Peyer's patch (tissue), 4 donors: ENCODE data around the gene LRCH4. TPM values are rescaled to one million over a fixed set of nuclear protein-coding genes. Genes with fewer than 3 reads are reported as not detected.
"Not testable (repeated sequence)": the region's sequence is repeated elsewhere in the genome, so short reads cannot be mapped to it uniquely, and the experiment has no call there.

Experiments used
- DNase-seq, 3 donors: peaks; one replicate each; pipeline ENCODE4 v3.0.0-alpha.2; 2017 to 2019
- H3K27ac ChIP-seq, 4 donors: fragments of 200-600 bp; sonication (generic); one replicate each; pipeline ENCODE4 v1.5.1; 2016 to 2019
- H3K27me3 ChIP-seq, 2 donors: fragments of 200-600 bp; sonication (generic); one replicate each; pipeline ENCODE4 v1.5.1; 2019
- H3K36me3 ChIP-seq, 3 donors: fragments of 200-600 bp; sonication (generic); one replicate each; pipeline ENCODE4 v1.5.1; 2016 to 2019
- H3K4me1 ChIP-seq, 4 donors: fragments of 200-600 bp; sonication (generic); one replicate each; pipeline ENCODE4 v1.5.1; 2016 to 2019
- H3K4me3 ChIP-seq, 4 donors: fragments of 200-600 bp; sonication (generic); 1 replicate in 3 of 4; 2 replicates in 1 of 4; pipeline ENCODE4 v1.5.1; 2016 to 2019; ENCODE audit warnings: mild to moderate bottlenecking in 1 of 4
- H3K9me3 ChIP-seq, 4 donors: fragments of 200-600 bp; sonication (generic); one replicate each; pipeline ENCODE4 v1.5.1; 2016 to 2019; ENCODE audit warnings: mild to moderate bottlenecking in 1 of 4
- POLR2A ChIP-seq, 2 donors: fragments of 450-650 bp; IDR thresholded peaks; one replicate each; pipeline ENCODE4 v1.5.1; 2017; ENCODE audit warnings: antibody characterized with exemption in 2 of 2, mild to moderate bottlenecking in 2 of 2, moderate library complexity in 2 of 2
- total RNA-seq, 4 donors: library from RNA; depleted of rRNA; stranded (reverse); fragments of >200 nt; gene quantifications; one replicate each; pipeline ENCODE4 v1.1.0, GENCODE V29; 2016
- TF ChIP-seq, protein P1 (sequence below), 6 experiments: fragments of 450-650 bp in 4 of 6; fragments of 200-600 bp in 2 of 6; sonication (generic) in 1 of 6; IDR thresholded peaks; one replicate each; pipeline ENCODE4 v1.5.1; 2017 to 2019; ENCODE audit warnings: antibody characterized with exemption in 6 of 6, mild to moderate bottlenecking in 3 of 6, moderate library complexity in 1 of 6

The LRCH4 gene
- total RNA-seq, 4 donors from 2014 or later = 76.7 to 232 (median 156) TPM

DNA sequence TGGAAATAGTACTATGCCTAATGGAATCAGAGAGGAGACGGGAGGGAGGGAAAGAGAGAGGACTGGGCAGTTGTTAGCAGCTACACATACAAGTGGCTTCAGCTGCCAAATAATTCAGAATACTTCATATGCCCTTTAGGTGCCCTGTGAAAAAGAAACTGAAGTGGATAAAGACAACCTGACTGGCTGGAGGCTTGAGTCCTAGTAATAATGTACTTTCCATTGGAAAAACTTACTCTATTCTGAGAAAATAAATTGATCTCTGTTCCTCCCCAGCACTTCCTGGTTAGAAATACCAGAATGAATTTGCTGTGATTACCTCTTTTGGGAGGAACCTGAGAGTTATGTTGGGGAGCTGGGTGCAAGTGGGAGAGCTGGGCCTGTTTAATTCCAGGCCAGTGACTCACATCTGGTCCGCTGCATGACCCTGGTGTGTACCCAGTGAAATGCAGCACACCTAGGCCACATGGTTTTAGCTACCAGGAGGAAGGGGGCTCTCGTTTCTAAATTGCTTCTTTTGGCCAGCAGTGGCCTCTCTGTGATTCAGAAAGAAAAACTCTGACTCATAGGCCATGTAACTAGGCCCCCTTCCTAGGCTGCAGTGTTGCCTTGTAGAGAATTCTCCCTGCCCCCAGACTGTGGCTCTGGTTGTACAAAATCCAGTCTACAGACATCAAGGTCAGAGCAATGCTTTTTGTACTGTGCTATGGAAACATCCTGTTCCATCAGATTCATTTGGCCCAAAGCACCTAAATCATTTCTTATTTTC is 40.4 kb downstream of the LRCH4 start:
- peaks cover 5 to 79% (median 31%) of the 10 kb centered on the region in 4 donors for H3K4me1 ChIP-seq
- H3K9me3 ChIP-seq = no peaks in the 10 kb centered on the region
- peaks cover 0 to 21% (median 0%) of the 10 kb centered on the region in 3 donors for H3K36me3 ChIP-seq
- peak overlapping the region in 1 of 4 donors; percentile 4 for H3K4me3 ChIP-seq
- TF ChIP-seq, protein P1, sequence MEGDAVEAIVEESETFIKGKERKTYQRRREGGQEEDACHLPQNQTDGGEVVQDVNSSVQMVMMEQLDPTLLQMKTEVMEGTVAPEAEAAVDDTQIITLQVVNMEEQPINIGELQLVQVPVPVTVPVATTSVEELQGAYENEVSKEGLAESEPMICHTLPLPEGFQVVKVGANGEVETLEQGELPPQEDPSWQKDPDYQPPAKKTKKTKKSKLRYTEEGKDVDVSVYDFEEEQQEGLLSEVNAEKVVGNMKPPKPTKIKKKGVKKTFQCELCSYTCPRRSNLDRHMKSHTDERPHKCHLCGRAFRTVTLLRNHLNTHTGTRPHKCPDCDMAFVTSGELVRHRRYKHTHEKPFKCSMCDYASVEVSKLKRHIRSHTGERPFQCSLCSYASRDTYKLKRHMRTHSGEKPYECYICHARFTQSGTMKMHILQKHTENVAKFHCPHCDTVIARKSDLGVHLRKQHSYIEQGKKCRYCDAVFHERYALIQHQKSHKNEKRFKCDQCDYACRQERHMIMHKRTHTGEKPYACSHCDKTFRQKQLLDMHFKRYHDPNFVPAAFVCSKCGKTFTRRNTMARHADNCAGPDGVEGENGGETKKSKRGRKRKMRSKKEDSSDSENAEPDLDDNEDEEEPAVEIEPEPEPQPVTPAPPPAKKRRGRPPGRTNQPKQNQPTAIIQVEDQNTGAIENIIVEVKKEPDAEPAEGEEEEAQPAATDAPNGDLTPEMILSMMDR (IDR thresholded peaks at IDR 0.05) = no peak
- H3K27me3 ChIP-seq = no peaks in the 10 kb centered on the region
- peak overlapping the region; percentile 75 to 91 (median 81) for H3K27ac ChIP-seq
- peak in 1 of 3 donors; percentile 65 for DNase-seq

DNA sequence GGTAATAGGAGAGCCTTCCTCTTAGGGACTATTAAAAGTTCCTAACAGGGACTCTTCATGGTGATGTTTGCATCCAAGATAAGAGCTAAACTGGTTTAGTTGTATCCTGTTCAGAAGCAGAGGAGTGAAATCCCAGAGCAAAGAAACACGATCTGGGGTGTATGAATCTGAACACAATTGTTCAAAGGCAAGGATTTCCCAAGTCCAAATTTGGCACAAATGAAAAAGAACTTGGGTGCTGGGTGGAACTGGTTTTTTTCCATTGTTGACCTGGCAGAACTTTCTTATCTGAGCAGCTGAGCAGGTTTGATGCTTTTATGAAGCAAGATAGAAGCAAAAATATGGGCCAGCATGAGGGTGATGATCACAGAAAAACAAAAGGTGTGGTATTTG is 41.0 kb downstream of the LRCH4 start:
- Histone ChIP-seq H3K9me3 (no peaks in the 10 kb centered on the region), H3K27me3 (no peaks in the 10 kb centered on the region), H3K4me1 (peaks cover 5 to 83% (median 31%) of the 10 kb centered on the region in 4 donors), H3K27ac (peak overlapping the region; percentile 75 to 91 (median 81)), H3K4me3 (no peak overlapping the region), H3K36me3 (peaks cover 0 to 18% (median 0%) of the 10 kb centered on the region in 3 donors)
- TF ChIP-seq POLR2A (IDR thresholded peaks at IDR 0.05) = no peak
- TF ChIP-seq, protein P1 (IDR thresholded peaks at IDR 0.05) = no peak
- no peak for DNase-seq

DNA sequence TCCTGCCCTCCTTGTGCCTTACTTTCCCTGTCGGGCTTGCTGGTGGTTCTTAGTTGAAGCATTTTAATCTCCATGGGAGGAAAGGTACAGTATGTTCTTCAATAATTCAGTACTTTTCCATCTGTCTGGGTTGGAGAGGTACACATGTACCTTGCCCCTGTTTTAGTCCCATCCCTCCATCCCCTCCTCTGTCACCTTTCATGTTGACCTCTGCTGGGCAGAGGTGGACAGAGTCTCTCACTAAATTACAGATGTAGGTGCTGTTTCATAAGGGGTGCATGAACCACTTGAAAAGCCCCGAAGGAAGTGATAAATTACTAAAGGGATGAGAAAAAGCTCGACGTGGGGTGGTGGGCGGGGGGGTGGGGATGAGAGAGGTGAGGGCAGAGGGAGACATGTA is 41.5 kb downstream of the LRCH4 start:
- no peak for TF ChIP-seq POLR2A (IDR thresholded peaks at IDR 0.05)
- TF ChIP-seq, protein P1 (IDR thresholded peaks at IDR 0.05) = no peak
- H3K9me3 ChIP-seq = no peaks in the 10 kb centered on the region
- H3K27me3 ChIP-seq = no peaks in the 10 kb centered on the region
- no peak for DNase-seq
- peaks cover 0 to 12% (median 0%) of the 10 kb centered on the region in 3 donors for H3K36me3 ChIP-seq
- no peak overlapping the region for H3K4me3 ChIP-seq
- H3K27ac ChIP-seq = peak overlapping the region; percentile 75 to 91 (median 81)
- peaks cover 5 to 83% (median 28%) of the 10 kb centered on the region in 4 donors for H3K4me1 ChIP-seq

DNA sequence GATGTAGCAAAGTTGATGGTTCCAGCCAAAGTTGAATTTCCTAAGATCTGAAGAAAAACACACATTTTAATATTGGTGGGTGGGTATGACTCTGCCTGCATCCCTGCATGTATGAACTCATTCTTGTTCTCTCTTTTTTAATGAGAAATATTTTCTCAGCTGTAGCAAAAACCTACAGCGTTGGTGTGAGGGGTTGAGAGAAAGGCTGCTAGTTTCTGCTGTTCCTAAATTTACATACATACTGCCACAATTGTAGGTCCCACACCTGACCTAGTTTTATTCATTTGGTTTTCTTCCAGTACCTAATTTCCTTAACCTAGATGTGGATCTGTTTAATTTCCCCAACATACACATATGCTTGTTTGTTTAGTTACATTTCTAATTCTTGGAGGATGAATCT is 42.3 kb downstream of the LRCH4 start:
- peak overlapping the region; percentile 75 to 91 (median 81) for H3K27ac ChIP-seq
- peaks cover 5 to 81% (median 26%) of the 10 kb centered on the region in 4 donors for H3K4me1 ChIP-seq

DNA sequence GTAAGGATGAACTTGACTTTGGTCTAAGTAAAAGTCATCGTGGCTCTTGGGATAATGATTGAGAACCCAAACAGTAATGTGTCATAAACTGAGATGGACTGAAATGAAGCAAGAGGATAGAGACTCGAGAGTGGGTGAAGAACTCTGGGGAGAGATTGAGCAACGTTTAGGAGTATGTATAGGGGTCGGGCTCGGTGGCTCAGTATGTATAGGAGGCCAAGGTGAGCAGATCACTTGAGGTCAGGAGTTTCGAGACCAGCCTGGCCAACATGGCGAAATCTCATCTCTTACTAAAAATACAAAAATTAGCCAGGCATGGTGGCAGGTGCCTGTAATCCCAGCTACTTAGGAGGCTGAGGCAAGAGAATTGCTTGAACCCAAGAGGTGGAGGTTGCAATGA is 44.6 kb downstream of the LRCH4 start:
- not testable (repeated sequence) for H3K27me3 ChIP-seq, H3K9me3 ChIP-seq, DNase-seq, H3K36me3 ChIP-seq
- peak overlapping the region in 1 of 4 donors; percentile 7 for H3K4me3 ChIP-seq
- H3K4me1 ChIP-seq = peaks cover 2 to 63% (median 18%) of the 10 kb centered on the region in 4 donors
- H3K27ac ChIP-seq = peak overlapping the region in 2 of 4 donors; percentile 15 to 20

More for the DNA sequence above, 42.3 kb downstream of the LRCH4 start:
- TF ChIP-seq POLR2A (IDR thresholded peaks at IDR 0.05) = no peak
- TF ChIP-seq, protein P1 (IDR thresholded peaks at IDR 0.05) = no peak
- DNase-seq = no peak
- Histone ChIP-seq H3K4me3 (no peak overlapping the region), H3K9me3 (no peaks in the 10 kb centered on the region), H3K27me3 (no peaks in the 10 kb centered on the region), H3K36me3 (peaks cover 0 to 4% (median 0%) of the 10 kb centered on the region in 3 donors)

DNA sequence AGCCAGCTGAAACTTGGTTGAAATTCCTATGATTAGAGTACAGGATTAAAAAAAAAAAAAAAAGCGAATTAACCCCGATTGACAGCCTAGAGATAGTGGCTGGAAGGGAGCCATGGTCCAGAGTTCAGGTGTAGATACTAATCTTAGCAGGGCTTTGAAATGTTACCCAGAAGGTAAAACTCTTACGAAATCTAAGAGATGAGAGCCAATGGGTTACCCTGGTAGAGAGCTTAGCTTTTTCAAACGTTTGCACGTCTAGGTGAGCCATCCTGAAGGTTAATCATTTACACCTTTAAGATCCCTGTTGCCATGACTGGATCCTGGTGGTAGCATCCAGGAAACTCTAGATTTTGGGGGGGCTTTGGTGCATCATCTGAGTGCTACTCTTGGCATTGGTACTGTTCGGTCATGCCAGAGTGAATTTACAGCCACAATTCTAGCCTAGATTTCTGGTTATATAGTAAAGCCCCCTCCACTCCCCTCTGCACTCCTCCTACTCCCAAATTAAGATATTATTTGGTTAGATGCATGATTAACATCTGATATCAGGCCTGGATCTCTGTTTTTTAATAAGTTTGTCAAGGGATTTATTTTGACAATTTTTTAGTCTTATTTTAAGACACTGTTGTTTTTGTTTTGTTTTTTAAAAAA is 45.7 kb downstream of the LRCH4 start:
- TF ChIP-seq, protein P1 (IDR thresholded peaks at IDR 0.05) = no peak
- no peak for TF ChIP-seq POLR2A (IDR thresholded peaks at IDR 0.05)
- Histone ChIP-seq H3K27ac (peak overlapping the region in 3 of 4 donors; percentile 78 to 87 (median 85)), H3K36me3 (no peaks in the 10 kb centered on the region), H3K4me1 (peaks cover 2 to 51% (median 13%) of the 10 kb centered on the region in 4 donors), H3K4me3 (peak overlapping the region; percentile 71 to 96 (median 87)), H3K9me3 (no peaks in the 10 kb centered on the region), H3K27me3 (no peaks in the 10 kb centered on the region)
- peak in 2 of 3 donors; percentile 59 to 82 for DNase-seq
